GM23248 (cell line): Measurements from ENCODE around the gene ATP10D. TPM values are rescaled to one million over a fixed set of nuclear protein-coding genes. Genes with fewer than 3 reads are reported as not detected.
"Not testable (repeated sequence)": the region's sequence is repeated elsewhere in the genome, so short reads cannot be mapped to it uniquely, and the experiment has no call there.

Source experiments
- DNase-seq: peaks from one replicate; pipeline ENCODE4 v3.0.0-alpha.2; 2015
- H2AFZ ChIP-seq: fragments of 200-600 bp; sonication (generic); 2 replicates; pipeline ENCODE4 v1.6.1; 2016; ENCODE audit warnings: antibody characterized with exemption
- H3F3A ChIP-seq: fragments of 200-600 bp; sonication (generic); 2 replicates; pipeline ENCODE4 v1.6.1; 2016; ENCODE audit warnings: mild to moderate bottlenecking, antibody characterized with exemption, mixed run types; ENCODE audit not compliant: insufficient read depth
- H3K27ac ChIP-seq: fragments of 200-600 bp; sonication (generic); 2 replicates; pipeline ENCODE4 v1.5.1; 2016; ENCODE audit warnings: mild to moderate bottlenecking
- H3K27me3 ChIP-seq: fragments of 200-600 bp; sonication (generic); replicated peaks from 2 replicates; pipeline ENCODE4 v1.6.1; 2016; ENCODE audit warnings: mild to moderate bottlenecking; ENCODE audit not compliant: insufficient read depth
- H3K36me3 ChIP-seq: fragments of 200-600 bp; sonication (generic); 2 replicates; pipeline ENCODE4 v1.6.1; 2016; ENCODE audit warnings: low read depth, mild to moderate bottlenecking
- H3K4me1 ChIP-seq: fragments of 200-600 bp; sonication (generic); 2 replicates; pipeline ENCODE4 v1.6.1; 2016; ENCODE audit warnings: mild to moderate bottlenecking; ENCODE audit not compliant: insufficient read depth
- H3K4me2 ChIP-seq: fragments of 200-600 bp; sonication (generic); one replicate; pipeline ENCODE4 v1.6.1; 2016; ENCODE audit warnings: mild to moderate bottlenecking; ENCODE audit not compliant: unreplicated experiment
- H3K4me3 ChIP-seq: fragments of 200-600 bp; sonication (generic); 2 replicates; pipeline ENCODE4 v1.5.1; 2016; ENCODE audit warnings: mild to moderate bottlenecking
- H3K79me2 ChIP-seq: fragments of 200-600 bp; sonication (generic); 2 replicates; pipeline ENCODE4 v1.6.1; 2016; ENCODE audit warnings: mild to moderate bottlenecking; ENCODE audit not compliant: insufficient read depth
- H3K9ac ChIP-seq: fragments of 200-600 bp; sonication (generic); 2 replicates; pipeline ENCODE4 v1.6.1; 2016; ENCODE audit warnings: mild to moderate bottlenecking
- H3K9me2 ChIP-seq: fragments of 200-600 bp; sonication (generic); 2 replicates; pipeline ENCODE4 v1.6.1; 2016; ENCODE audit warnings: mixed run types, mild to moderate bottlenecking, moderate library complexity; ENCODE audit not compliant: insufficient read depth
- H3K9me3 ChIP-seq: fragments of 200-600 bp; sonication (generic); one replicate; pipeline ENCODE4 v1.6.1; 2017; ENCODE audit warnings: low read depth
- H4K20me1 ChIP-seq: fragments of 200-600 bp; sonication (generic); 2 replicates; pipeline ENCODE4 v1.6.0; 2016; ENCODE audit not compliant: insufficient read depth
- EZH2 ChIP-seq: fragments of 200-600 bp; sonication (generic); IDR thresholded peaks from 2 replicates; pipeline ENCODE4 v1.6.1; 2018; ENCODE audit warnings: antibody characterized with exemption, mild to moderate bottlenecking; ENCODE audit not compliant: insufficient read depth, poor library complexity, severe bottlenecking
- EZH2phosphoT487 ChIP-seq: fragments of 200-600 bp; sonication (generic); IDR thresholded peaks from 2 replicates; pipeline ENCODE4 v1.6.1; 2018; ENCODE audit warnings: antibody characterized with exemption, moderate library complexity, mild to moderate bottlenecking, low read depth; ENCODE audit not compliant: insufficient read depth
- WGBS, 2 experiments: methylation state at CpG; one replicate each; pipeline ENCODE4 v1.1.6; 2015 to 2017; ENCODE audit warnings: low lambda C conversion rate in 2 of 2, low coverage in 1 of 2; ENCODE audit errors: missing lambda C conversion rate in 2 of 2; 5-methylcytosine and 5-hydroxymethylcytosine counted together
- in situ Hi-C: fragments of 300-500 bp; cut with MboI; formaldehyde crosslinking; loops from 2 replicates; pipeline ENCODE4 v1.15.0; 2020
- polyA plus RNA-seq: library from polyadenylated mRNA; unstranded; fragments of >200 nt; fragmentation: Nextera tagmentation; extraction: Ambion mirVana; gene quantifications from 2 replicates; pipeline ENCODE4 v1.2.1, GENCODE V29; 2016
- total RNA-seq: library from RNA; depleted of rRNA; stranded (reverse); fragments of >200 nt; shearing (Covaris generic); gene quantifications from 2 replicates; pipeline ENCODE4 v1.2.3, GENCODE V29; 2014

ATP10D gene
- total and polyA plus RNA-seq, 2 experiments from 2014 or later, result 34.9 to 45.4 TPM

- H3K79me2 ChIP-seq, result peaks cover 57% of the 10 kb centered on the region
- H4K20me1 ChIP-seq, result no peaks in the 10 kb centered on the region
- H3K4me3 ChIP-seq, result peak overlapping the region; percentile 90
- H3K4me1 ChIP-seq, result peaks cover 54% of the 10 kb centered on the region
- no peaks in the 10 kb centered on the region for H3K9me3 ChIP-seq
- peak overlapping the region; percentile 92 for H3K4me2 ChIP-seq
- peaks cover 13% of the 10 kb centered on the region for H3F3A ChIP-seq
- 0 out of 2 replicates have a peak, but pooled peaks cover 5% of the 10 kb centered on the region for H3K36me3 ChIP-seq
- in situ Hi-C loops, result no loop called here
- H3K27me3 ChIP-seq, result no peaks in the 10 kb centered on the region
- H3K9me2 ChIP-seq, result no peaks in the 10 kb centered on the region; the same call in 1 of the 2 replicates
- H3K9ac ChIP-seq, result peak overlapping the region; percentile 91
- peak overlapping the region; percentile 94 for H3K27ac ChIP-seq
- 1 to 6% methylated on average over 5 of the region's 5 CpGs for WGBS, 2 experiments
- peak overlapping the region; percentile 85 for H2AFZ ChIP-seq
- TF ChIP-seq EZH2phosphoT487, result no peak
- no peak for TF ChIP-seq EZH2
- peak; percentile 55 for DNase-seq
These were observed 1.2 kb downstream of the ATP10D start for GRCh38 chr4:47486231-47486673.

GRCh38 chr4:47486727-47487126, 1.7 kb downstream of the ATP10D start:
- H4K20me1 ChIP-seq, H3K36me3 ChIP-seq, H3K9me3 ChIP-seq, DNase-seq, H3K27me3 ChIP-seq, in situ Hi-C loops, H3K9me2 ChIP-seq: not testable (repeated sequence)
- peak overlapping the region; percentile 94 for H3K27ac ChIP-seq
- peak overlapping the region; percentile 85; the same call in 1 of the 2 replicates for H2AFZ ChIP-seq
- peaks cover 54% of the 10 kb centered on the region for H3K4me1 ChIP-seq
- H3K9ac ChIP-seq, result peak overlapping the region; percentile 91
- 94 to 95% methylated on average over 9 of the region's 9 CpGs for WGBS, 2 experiments
- H3F3A ChIP-seq, result peaks cover 13% of the 10 kb centered on the region
- peaks cover 62% of the 10 kb centered on the region for H3K79me2 ChIP-seq
- H3K4me3 ChIP-seq, result peak overlapping the region; percentile 90
- peak overlapping the region; percentile 92 for H3K4me2 ChIP-seq

- 67% methylated on average over 3 of the region's 3 CpGs for WGBS, 2 experiments
These were observed 3.6 kb downstream of the ATP10D start for GRCh38 chr4:47488706-47489105.

GRCh38 chr4:47490550-47490949, 5.5 kb downstream of the ATP10D start:
- Histone ChIP-seq H3K36me3 (peaks cover 19% of the 10 kb centered on the region; the same call in 1 of the 2 replicates), H2AFZ (no peak overlapping the region), H3K9ac (no peak overlapping the region), H3K4me1 (peaks cover 29% of the 10 kb centered on the region), H3K79me2 (peaks cover 96% of the 10 kb centered on the region), H3K9me3 (no peaks in the 10 kb centered on the region), H4K20me1 (no peaks in the 10 kb centered on the region), H3F3A (no peaks in the 10 kb centered on the region), H3K4me2 (no peak overlapping the region), H3K9me2 (no peaks in the 10 kb centered on the region; the same call in 1 of the 2 replicates), H3K4me3 (no peak overlapping the region), H3K27ac (no peak overlapping the region), H3K27me3 (no peaks in the 10 kb centered on the region)
- DNase-seq, result peak; percentile 64
- 75 to 78% methylated on average over 4 of the region's 4 CpGs for WGBS, 2 experiments
- in situ Hi-C loops, result no loop called here
- TF ChIP-seq EZH2, result no peak
- TF ChIP-seq EZH2phosphoT487, result no peak

More at GRCh38 chr4:47488706-47489105, 3.6 kb downstream of the ATP10D start:
- Histone ChIP-seq H2AFZ (no peak overlapping the region), H3K9me3 (no peaks in the 10 kb centered on the region), H3K36me3 (peaks cover 12% of the 10 kb centered on the region; the same call in 1 of the 2 replicates), H3K27ac (no peak overlapping the region), H3K27me3 (no peaks in the 10 kb centered on the region), H3K4me2 (no peak overlapping the region), H3K79me2 (peaks cover 82% of the 10 kb centered on the region), H3K9me2 (no peaks in the 10 kb centered on the region; the same call in 1 of the 2 replicates), H3K4me1 (peaks cover 41% of the 10 kb centered on the region), H4K20me1 (no peaks in the 10 kb centered on the region), H3K4me3 (no peak overlapping the region), H3K9ac (no peak overlapping the region), H3F3A (peaks cover 12% of the 10 kb centered on the region)
- in situ Hi-C loops, result no loop called here
- TF ChIP-seq EZH2 (no peak), EZH2phosphoT487 (no peak)
- DNase-seq, result no peak
